Fibroblast of pulmonary artery (primary cell): ENCODE results near the gene RNF220.

ENCODE experiments used
- DNase-seq: peaks from one replicate; pipeline ENCODE4 v3.0.0-alpha.2; 2010; ENCODE audit warnings: low read depth
- H3K4me3 ChIP-seq: replicated peaks from 2 replicates; pipeline ENCODE4 v1.5.1; 2011; ENCODE audit warnings: low read depth, mild to moderate bottlenecking, control low read depth, low read length, moderate library complexity
- TF ChIP-seq, protein P1 (sequence below): IDR thresholded peaks from 2 replicates; pipeline ENCODE4 v1.5.1; 2011; ENCODE audit warnings: mild to moderate bottlenecking, control low read depth, low read length, inconsistent platforms; ENCODE audit errors: missing control alignments

RNF220 gene

DNA sequence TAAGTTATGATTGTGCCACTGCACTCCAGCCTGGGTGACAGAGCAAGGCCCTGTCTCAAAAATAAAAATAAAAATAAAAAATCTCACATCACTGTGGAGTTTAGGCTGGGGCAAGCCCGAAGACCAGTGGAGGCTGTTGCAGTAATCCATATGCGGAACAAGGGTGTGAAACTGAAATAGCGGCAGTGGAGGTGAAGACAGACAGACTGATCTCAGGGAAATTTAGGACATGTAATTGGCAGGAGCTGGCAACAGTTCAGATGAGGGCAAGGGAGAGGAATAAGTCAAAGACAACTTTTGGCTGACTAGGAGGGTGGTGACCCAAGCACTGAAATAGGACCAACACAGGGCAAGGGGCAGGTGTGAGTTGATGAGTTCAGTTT, 277.8 kb downstream of the RNF220 start:
- DNase-seq = no peak
- no peak overlapping the region for H3K4me3 ChIP-seq
- TF ChIP-seq, protein P1, sequence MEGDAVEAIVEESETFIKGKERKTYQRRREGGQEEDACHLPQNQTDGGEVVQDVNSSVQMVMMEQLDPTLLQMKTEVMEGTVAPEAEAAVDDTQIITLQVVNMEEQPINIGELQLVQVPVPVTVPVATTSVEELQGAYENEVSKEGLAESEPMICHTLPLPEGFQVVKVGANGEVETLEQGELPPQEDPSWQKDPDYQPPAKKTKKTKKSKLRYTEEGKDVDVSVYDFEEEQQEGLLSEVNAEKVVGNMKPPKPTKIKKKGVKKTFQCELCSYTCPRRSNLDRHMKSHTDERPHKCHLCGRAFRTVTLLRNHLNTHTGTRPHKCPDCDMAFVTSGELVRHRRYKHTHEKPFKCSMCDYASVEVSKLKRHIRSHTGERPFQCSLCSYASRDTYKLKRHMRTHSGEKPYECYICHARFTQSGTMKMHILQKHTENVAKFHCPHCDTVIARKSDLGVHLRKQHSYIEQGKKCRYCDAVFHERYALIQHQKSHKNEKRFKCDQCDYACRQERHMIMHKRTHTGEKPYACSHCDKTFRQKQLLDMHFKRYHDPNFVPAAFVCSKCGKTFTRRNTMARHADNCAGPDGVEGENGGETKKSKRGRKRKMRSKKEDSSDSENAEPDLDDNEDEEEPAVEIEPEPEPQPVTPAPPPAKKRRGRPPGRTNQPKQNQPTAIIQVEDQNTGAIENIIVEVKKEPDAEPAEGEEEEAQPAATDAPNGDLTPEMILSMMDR = no peak

DNA sequence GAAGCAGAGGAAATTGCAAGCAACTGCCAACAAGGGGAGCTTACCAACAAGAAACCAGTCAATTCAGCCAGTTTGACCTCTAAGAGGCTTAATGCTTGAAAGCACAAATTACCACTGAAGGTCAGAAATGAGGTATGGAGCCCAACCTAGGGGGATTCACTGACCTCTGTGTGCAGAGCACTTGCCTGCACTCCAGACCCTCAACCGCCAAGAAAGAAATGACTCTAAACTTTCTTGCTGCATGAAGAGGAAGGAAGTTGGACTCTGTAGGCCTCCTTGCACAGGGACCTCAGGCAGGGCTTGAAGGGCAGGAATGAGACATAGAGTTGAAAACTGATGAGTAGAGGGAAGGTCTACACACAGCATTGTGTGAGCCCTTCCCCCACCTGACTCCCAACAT, 279.5 kb downstream of the RNF220 start:
- H3K4me3 ChIP-seq = no peak overlapping the region
- TF ChIP-seq, protein P1 = no peak
- no peak for DNase-seq

DNA sequence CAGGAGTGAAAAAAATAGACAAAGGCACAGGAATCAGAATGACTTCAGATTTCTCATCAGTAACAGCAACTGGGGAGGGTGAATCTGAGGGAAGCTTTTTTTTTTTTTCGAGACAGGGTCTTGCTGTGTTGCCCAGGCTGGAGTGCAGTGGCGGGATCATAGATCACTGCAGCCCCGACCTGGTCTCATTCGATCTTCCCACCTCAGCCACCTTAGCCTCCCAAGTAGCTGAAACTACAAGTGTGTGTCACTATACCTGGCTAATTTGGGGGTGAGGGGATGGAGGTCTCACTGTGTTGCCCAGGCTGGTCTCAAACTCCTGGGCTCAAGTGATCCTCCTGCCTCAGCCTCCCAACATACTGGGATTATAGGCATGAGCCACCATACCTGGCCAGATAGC, 280.2 kb downstream of the RNF220 start:
- DNase-seq = no peak
- TF ChIP-seq, protein P1 = no peak
- no peak overlapping the region for H3K4me3 ChIP-seq

DNA sequence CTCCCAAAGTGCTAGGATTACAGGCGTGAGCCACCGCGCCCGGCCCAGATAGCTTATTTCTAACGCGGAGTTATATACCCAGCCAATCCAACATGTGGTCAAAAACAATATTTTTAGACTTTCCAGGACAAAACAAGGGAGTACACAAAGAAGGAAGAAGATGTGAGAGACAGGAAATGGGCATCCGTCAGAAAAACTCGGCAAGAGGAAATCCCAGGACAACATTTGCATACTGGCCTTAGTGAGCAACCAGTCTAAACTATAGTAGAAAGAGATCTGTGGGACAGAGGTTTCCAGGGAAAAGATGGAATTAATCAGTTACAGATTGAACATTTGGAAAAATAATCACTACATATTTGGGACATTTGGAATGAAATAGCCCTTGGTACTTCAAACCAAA, 280.8 kb downstream of the RNF220 start:
- DNase-seq = no peak
- no peak overlapping the region for H3K4me3 ChIP-seq
- TF ChIP-seq, protein P1 = no peak

DNA sequence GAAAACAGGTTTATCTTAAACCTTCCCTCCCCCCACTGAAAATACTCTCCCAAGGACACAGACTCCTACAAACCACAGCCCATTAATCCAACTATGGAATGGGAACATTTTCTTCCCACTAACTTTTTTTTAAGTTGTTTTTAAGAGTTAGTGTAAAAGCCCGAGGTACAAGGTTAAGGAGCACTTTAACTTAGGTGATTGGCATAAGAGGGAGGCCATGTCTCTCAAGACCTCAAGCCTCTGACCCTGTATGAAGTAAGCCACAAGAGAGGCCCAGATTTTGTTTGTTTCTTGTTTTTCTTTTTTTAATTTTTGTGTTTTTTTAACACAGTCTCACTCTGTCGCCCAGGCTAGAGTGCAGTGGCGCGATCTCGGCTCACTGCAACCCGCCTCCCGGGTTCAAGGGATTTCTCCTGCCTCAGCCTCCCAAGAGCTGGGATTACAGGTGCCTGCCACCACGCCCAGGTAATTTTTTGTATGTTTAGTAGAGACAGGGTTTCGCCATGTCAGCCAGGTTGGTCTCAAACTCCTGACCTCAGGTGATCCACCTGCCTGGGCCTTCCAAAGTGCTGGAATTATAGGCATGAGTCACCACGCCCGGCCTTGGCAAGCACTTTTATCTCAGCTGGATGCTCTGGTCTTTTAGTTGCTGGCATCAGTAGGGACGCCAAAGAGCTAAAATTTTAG, 283.8 kb downstream of the RNF220 start:
- no peak for DNase-seq
- TF ChIP-seq, protein P1 = no peak
- H3K4me3 ChIP-seq = no peak overlapping the region

DNA sequence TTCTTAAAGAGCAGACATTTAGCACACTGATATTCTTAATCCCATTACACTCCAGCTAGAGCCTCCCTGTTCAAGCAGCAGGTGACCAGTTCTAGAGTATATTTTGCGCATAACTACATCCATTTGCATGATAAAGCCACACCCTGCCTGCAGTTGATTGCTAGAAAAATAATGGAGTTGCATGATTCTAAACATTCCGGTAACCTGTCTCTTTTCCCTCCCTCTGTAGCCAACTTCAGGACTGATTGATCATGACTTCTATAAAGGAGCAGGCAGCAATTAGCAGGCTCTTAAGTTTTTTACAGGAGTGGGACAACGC, 284.4 kb downstream of the RNF220 start:
- TF ChIP-seq, protein P1 = no peak
- DNase-seq = no peak
- no peak overlapping the region for H3K4me3 ChIP-seq

DNA sequence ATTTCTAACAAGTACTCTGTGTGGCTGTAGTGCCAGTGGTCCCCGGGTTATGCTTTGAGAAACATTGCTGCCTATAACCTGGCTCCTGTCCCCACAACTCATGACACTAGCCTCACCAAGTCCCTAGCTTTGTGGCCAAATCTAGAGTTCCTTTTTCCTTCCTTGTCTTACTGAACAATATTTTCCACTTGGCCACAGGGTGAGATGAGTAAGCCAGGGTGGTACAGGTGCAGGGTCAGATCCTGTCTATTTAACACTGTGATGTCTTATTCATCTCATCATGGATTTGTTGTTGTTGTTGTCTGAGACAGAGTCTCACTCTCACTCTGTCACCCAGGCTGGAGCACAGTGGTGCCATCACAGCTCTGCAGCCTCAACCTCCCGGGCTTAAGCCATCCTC, 288.1 kb downstream of the RNF220 start:
- no peak for DNase-seq
- H3K4me3 ChIP-seq = no peak overlapping the region
- TF ChIP-seq, protein P1 = no peak
